A549 (cell line): ENCODE measurements around the gene PCDH1. TPM values are rescaled to one million over a fixed set of nuclear protein-coding genes. Genes with fewer than 3 reads are reported as not detected.
"Not testable (repeated sequence)": the region's sequence is repeated elsewhere in the genome, so short reads cannot be mapped to it uniquely, and the experiment has no call there.

ENCODE experiments used
- ATAC-seq, 2 experiments: fragments of 200-7000 bp in 1 of 2; fragments of >200 bp in 1 of 2; cut with Nextera tagmentation in 1 of 2; cut with Tn5 transposase in 1 of 2; 3 replicates each; pipeline versions ENCODE4 v1.8.0 to v1.9.1; 2018 to 2020; ENCODE audit warnings: mild to moderate bottlenecking in 1 of 2, moderate library complexity in 1 of 2
- CTCF ChIA-PET: fragments of 300-600 bp; sonication (Branson Sonifier 250); formaldehyde crosslinking; extraction: SDS; loops from one replicate; lab custom pipeline; 2021; ENCODE audit warnings: antibody characterized with exemption, inconsistent platforms; lab: Yijun Ruan, JAX
- POLR2A ChIA-PET: fragments of 350-600 bp; formaldehyde crosslinking; extraction: SDS; loops from one replicate; lab custom pipeline; 2021; ENCODE audit warnings: antibody characterized with exemption, inconsistent platforms; lab: Yijun Ruan, JAX
- DNase-seq, 2 experiments: peaks; one replicate each; pipeline versions ENCODE4 v3.0.0 to v3.0.0-alpha.2; 2011 to 2016; ENCODE audit warnings: low read depth in 1 of 2, low spot score in 1 of 2
- FAIRE-seq: peaks from 2 replicates; lab custom pipeline; 2011; peaks lifted over from hg19 to GRCh38; lab: Jason Lieb, UNC
- H3K27ac ChIP-seq, 2 experiments: fragments of >200 bp; sonication (Bioruptor Twin); formaldehyde crosslinking; 3 replicates each; pipeline ENCODE4 v1.5.1; 2016 to 2017
- H3K4me1 ChIP-seq: fragments of >200 bp; sonication (Bioruptor Twin); formaldehyde crosslinking; 3 replicates; pipeline ENCODE4 v1.6.1; 2016
- H3K4me2 ChIP-seq: fragments of >200 bp; sonication (Bioruptor Twin); formaldehyde crosslinking; 3 replicates; pipeline ENCODE4 v1.6.1; 2016
- H3K4me3 ChIP-seq: fragments of >200 bp; sonication (Bioruptor Twin); formaldehyde crosslinking; 3 replicates; pipeline ENCODE4 v1.5.1; 2016
- H3K9me3 ChIP-seq: fragments of >200 bp; sonication (Bioruptor Twin); formaldehyde crosslinking; 3 replicates; pipeline ENCODE4 v1.6.1; 2016
- ATOH8 ChIP-seq: fragments of 250-450 bp; sonication (Bioruptor Pico); IDR thresholded peaks from 2 replicates; pipeline ENCODE4 v1.5.0; 2020; ENCODE audit warnings: low read depth, mild to moderate bottlenecking, moderate library complexity
- BCL3 ChIP-seq: fragments of >200 bp; sonication (Bioruptor Twin); formaldehyde crosslinking; IDR thresholded peaks from 3 replicates; pipeline ENCODE4 v1.6.1; 2016
- CEBPB ChIP-seq, 2 experiments: fragments of >200 bp in 1 of 2; sonication (Bioruptor Twin) in 1 of 2; formaldehyde crosslinking in 1 of 2; IDR thresholded peaks; 2 replicates each; pipeline ENCODE4 v1.6.1; 2012 to 2016
- E2F6 ChIP-seq: IDR thresholded peaks from 2 replicates; pipeline ENCODE4 v1.6.1; 2012; ENCODE audit warnings: low read depth, borderline replicate concordance
- EHF ChIP-seq: fragments of 250-450 bp; sonication (Bioruptor Pico); IDR thresholded peaks from 2 replicates; pipeline ENCODE4 v1.5.0; 2020; ENCODE audit warnings: mild to moderate bottlenecking
- ELK1 ChIP-seq: fragments of 150-350 bp; IDR thresholded peaks from 2 replicates; pipeline ENCODE4 v1.6.1; 2014; ENCODE audit warnings: low read depth, mild to moderate bottlenecking, low read length
- HDAC2 ChIP-seq: fragments of 200-600 bp; sonication (generic); IDR thresholded peaks from 2 replicates; pipeline ENCODE4 v1.6.1; 2016
- MAX ChIP-seq: IDR thresholded peaks from 2 replicates; pipeline ENCODE4 v1.6.1; 2012
- PHF8 ChIP-seq: fragments of 200-600 bp; sonication (generic); IDR thresholded peaks from 2 replicates; pipeline ENCODE4 v1.6.1; 2016; ENCODE audit warnings: low read depth, mild to moderate bottlenecking, antibody characterized with exemption, moderate library complexity, borderline replicate concordance
- POLR2AphosphoS2 ChIP-seq: conservative IDR thresholded peaks from 2 replicates; pipeline ENCODE4 v1.6.1; 2012; ENCODE audit warnings: low read length, improper control_type of control experiment, inconsistent platforms
- REST ChIP-seq: fragments of 200-600 bp; sonication (generic); IDR thresholded peaks from 2 replicates; pipeline ENCODE4 v1.6.1; 2016; ENCODE audit warnings: antibody characterized with exemption, mild to moderate bottlenecking, moderate library complexity
- SMC3 ChIP-seq: fragments of >200 bp; sonication (Bioruptor Twin); formaldehyde crosslinking; IDR thresholded peaks from 3 replicates; pipeline ENCODE4 v1.6.1; 2018; ENCODE audit warnings: inconsistent platforms
- USF2 ChIP-seq: fragments of 450-650 bp; IDR thresholded peaks from 2 replicates; pipeline ENCODE4 v1.6.1; 2014; ENCODE audit warnings: antibody characterized with exemption
- ZFP36 ChIP-seq: fragments of 450-650 bp; IDR thresholded peaks from 2 replicates; pipeline ENCODE4 v1.6.1; 2014; ENCODE audit warnings: borderline replicate concordance; ENCODE audit not compliant: partially characterized antibody
- WGBS: methylation state at CpG from one replicate; pipeline ENCODE4 v1.1.6; 2017; ENCODE audit errors: missing lambda C conversion rate; 5-methylcytosine and 5-hydroxymethylcytosine counted together
- polyA plus RNA-seq, 4 experiments: library from polyadenylated mRNA; depleted of rRNA in 3 of 4; stranded (reverse); fragments of >200 nt; fragmentation: RNase III in 1 of 4; extraction: RNeasy Plus Mini Kit Qiagen cat#74134 plus additional on column Dnase treatment in 1 of 4; gene quantifications; 2 replicates in 3 of 4; 3 replicates in 1 of 4; pipeline ENCODE4 v1.2.3, GENCODE V29; 2011 to 2017

Gene PCDH1
- polyA plus RNA-seq, 2 of the 4 experiments (the other 2 are of a cell fraction), result 0.41 to 2.9 TPM

- ATAC-seq (no peak), DNase-seq (no peak), FAIRE-seq (no peak)
- Histone ChIP-seq H3K9me3 (no peaks in the 10 kb centered on the region), H3K4me2 (no peak overlapping the region), H3K27ac (no peak overlapping the region), H3K4me3 (no peak overlapping the region), H3K4me1 (no peaks in the 10 kb centered on the region)
- TF ChIP-seq E2F6, result no peak
- ChIA-PET POLR2A (no interaction called here), CTCF (interaction anchor here (1.3 to 6.6 kb wide), 2 partner anchors 18 to 62 kb away, joined by 5 to 54 read pairs; partner anchors contain the start of gene PCDH1)
- 28% methylated on average over 2 of the region's 2 CpGs for WGBS
Observed at GRCh38 chr5:141898448-141899049, 20.3 kb upstream of the PCDH1 start.

GRCh38 chr5:141897425-141897824 is 19.2 kb upstream of the PCDH1 start:
- CTCF ChIA-PET, result interaction anchor here (1.6 to 2.2 kb wide), 3 partner anchors 10 to 63 kb away, joined by 3 to 5 read pairs (median 4); no protein-coding TSS in a partner anchor
- H3K27ac ChIP-seq, result no peak overlapping the region
- H3K4me1 ChIP-seq, result no peaks in the 10 kb centered on the region
- no peak for ATAC-seq
- H3K4me2 ChIP-seq, result no peak overlapping the region
- no peaks in the 10 kb centered on the region for H3K9me3 ChIP-seq
- no peak for FAIRE-seq
- TF ChIP-seq USF2 (no peak), ELK1 (no peak), SMC3 (no peak), MAX (no peak), HDAC2 (no peak), ATOH8 (CRISPR knock-in tag) (no peak), ZFP36 (no peak), EHF (no peak), PHF8 (no peak), REST (no peak), CEBPB (IDR thresholded peaks at IDR 0.05) (no peak), POLR2AphosphoS2 (no peak), BCL3 (no peak)
- 81% methylated on average over 4 of the region's 4 CpGs for WGBS
- POLR2A ChIA-PET, result no interaction called here
- no peak overlapping the region for H3K4me3 ChIP-seq
- no peak for DNase-seq

- DNase-seq, H3K4me3 ChIP-seq, H3K27ac ChIP-seq, FAIRE-seq, H3K4me2 ChIP-seq, H3K4me1 ChIP-seq, ATAC-seq, H3K9me3 ChIP-seq: not testable (repeated sequence)
- ChIA-PET CTCF (interaction anchor here (0.6 to 6.3 kb wide), 10 partner anchors 9 to 741 kb away, joined by 3 to 53 read pairs (median 5); partner anchors contain the start of genes PCDH1 and PCDH12), POLR2A (interaction anchor here (0.6 kb wide), 1 partner anchor 80 kb away, joined by 3 read pairs; no protein-coding TSS in a partner anchor)
- 20% methylated on average over 2 of the region's 2 CpGs for WGBS
Observed at GRCh38 chr5:141890429-141890828, 12.2 kb upstream of the PCDH1 start.
